ENCODE data around the gene HPS1.

DNA sequence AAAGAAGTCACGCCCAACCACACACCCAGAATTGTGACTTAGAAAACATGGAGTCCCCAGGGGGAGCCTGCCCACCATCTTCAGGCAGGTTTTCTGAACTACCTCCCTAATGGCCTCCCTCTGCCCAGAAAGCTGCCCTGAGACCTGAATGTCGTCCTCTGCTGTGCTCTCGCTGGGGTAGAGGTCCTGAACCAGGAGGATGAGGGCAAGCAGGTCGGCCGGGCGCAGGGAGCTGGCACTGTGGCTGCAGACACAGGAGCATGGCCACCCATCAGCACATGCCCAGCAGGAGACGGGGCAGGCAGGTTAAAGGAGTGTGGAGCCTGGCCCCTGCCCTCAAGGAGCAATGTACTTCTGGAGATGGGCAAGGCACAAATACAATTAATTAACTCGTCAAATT, 16.3 kb downstream of the HPS1 start:
- TF ChIP-seq, protein P1, sequence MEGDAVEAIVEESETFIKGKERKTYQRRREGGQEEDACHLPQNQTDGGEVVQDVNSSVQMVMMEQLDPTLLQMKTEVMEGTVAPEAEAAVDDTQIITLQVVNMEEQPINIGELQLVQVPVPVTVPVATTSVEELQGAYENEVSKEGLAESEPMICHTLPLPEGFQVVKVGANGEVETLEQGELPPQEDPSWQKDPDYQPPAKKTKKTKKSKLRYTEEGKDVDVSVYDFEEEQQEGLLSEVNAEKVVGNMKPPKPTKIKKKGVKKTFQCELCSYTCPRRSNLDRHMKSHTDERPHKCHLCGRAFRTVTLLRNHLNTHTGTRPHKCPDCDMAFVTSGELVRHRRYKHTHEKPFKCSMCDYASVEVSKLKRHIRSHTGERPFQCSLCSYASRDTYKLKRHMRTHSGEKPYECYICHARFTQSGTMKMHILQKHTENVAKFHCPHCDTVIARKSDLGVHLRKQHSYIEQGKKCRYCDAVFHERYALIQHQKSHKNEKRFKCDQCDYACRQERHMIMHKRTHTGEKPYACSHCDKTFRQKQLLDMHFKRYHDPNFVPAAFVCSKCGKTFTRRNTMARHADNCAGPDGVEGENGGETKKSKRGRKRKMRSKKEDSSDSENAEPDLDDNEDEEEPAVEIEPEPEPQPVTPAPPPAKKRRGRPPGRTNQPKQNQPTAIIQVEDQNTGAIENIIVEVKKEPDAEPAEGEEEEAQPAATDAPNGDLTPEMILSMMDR (IDR thresholded peaks at IDR 0.05; ENCODE audit: extremely low read depth in 1 of 2, insufficient read depth in 1 of 2, low read depth in 1 of 2, low read length in 2 of 2): no peak
- TF ChIP-seq EZH2 (IDR thresholded peaks at IDR 0.05; ENCODE audit: borderline replicate concordance, low read depth, low read length, severe bottlenecking) (no peak), JUN (IDR thresholded peaks at IDR 0.05; ENCODE audit: borderline replicate concordance, insufficient read depth, insufficient read length, low read depth) (no peak), POLR2A (IDR thresholded peaks at IDR 0.05; ENCODE audit: low read depth, low read length) (no peak), GATA2 (IDR thresholded peaks at IDR 0.05; ENCODE audit: insufficient read depth, insufficient read length, low read depth, low read length) (no peak), FOS (IDR thresholded peaks at IDR 0.05; ENCODE audit: borderline replicate concordance, insufficient read depth, low read length) (no peak), POLR2AphosphoS5 (IDR thresholded peaks at IDR 0.05; ENCODE audit: insufficient read depth, low read depth, low read length) (no peak)
- TF ChIP-seq, protein P2, sequence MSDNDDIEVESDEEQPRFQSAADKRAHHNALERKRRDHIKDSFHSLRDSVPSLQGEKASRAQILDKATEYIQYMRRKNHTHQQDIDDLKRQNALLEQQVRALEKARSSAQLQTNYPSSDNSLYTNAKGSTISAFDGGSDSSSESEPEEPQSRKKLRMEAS (IDR thresholded peaks at IDR 0.05; ENCODE audit: insufficient read depth, insufficient read length): no peak

Data from endothelial cell of umbilical vein (primary cell).